ENCODE measurements around the gene GSE1. TPM values are rescaled to one million over a fixed set of nuclear protein-coding genes. Genes with fewer than 3 reads are reported as not detected.

GSE1 gene
- total RNA-seq, 6 experiments from 2014 or later: 30.0 to 48.0 (median 38.8) TPM

DNA sequence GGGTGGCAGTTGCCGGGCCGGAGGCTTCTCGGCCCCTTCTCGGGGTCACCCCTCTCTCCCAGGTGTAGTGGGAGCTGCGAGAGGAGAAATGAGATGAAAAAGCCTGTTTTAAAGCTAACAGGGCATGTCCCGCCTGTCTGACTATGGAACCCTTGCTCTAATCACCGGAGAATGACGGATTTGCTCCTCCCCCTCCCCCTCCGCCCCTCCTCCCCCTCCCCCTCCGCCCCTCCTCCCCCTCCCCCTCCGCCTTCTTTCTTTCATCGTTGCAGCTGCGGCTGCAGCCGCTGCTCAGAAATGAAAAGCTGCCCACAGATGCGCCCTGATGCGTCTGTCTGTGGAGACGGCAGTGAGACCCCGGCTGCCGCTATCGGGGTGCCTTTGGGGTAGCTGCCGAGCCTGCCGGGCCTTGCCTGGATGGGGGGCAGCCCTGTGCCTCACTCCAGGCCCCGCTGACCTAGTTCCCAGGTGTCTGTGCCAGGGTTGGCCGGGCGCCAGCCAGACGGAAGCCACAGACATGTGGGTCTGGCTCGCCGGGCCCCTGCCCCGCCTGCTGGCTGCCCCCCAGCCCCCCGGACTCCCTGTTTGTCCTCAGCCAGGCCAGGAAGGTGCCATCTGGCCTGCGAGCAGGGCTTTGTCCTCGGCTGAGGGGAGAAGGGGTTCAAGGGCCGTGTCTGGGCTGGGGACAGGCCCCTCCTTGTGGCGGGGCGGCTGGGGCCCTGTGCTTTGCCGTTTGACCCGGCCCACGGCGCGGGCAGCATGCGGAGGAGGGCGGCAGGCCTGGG, 37.9 kb downstream of the GSE1 start:
- peak overlapping the region in 1 of 3 donors; percentile 24 for H3K27ac ChIP-seq
- peaks cover 0 to 16% (median 3%) of the 10 kb centered on the region in 4 donors for H3K4me1 ChIP-seq
- DNase-seq: peak; percentile 64 to 79 (median 75)

DNA sequence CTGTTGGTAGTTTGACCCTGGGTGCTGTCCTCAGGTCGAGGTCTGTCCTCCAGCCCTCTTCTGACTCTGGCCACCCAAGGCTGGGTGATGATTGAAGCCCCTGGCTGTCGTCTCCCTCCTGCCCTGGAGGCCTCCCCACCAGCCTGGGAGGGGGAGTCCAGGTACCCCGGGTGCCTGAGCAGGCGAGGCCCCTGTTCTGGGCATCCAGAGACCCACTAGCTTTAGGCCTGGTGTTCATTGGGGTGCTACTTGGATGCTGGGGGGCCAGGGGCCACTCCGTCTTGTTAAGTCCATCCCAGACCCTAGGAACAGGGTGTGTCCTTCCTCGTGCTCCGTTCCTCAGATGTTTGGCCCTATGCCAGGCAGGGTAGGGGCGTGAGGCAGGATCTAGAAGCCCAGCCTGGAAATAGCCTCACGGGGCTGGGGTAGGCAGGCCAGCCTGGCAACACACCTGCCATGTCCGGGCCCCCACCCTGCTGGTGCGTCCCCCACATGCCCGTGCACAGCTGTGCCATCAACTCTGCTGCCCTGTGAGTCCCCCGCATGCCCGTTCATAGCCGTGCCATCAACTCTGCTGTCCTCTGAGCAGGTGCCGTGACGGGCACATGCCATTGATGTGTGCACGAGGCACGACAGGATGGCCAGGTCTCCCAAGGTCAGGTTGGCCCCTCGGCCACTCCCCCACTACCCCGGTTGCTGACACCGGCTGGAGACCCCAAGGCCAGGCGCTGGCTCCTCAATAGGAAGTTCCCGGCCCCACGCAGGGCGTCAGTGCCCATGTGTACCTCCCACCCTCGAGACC, 38.7 kb downstream of the GSE1 start:
- H3K9me3 ChIP-seq: no peaks in the 10 kb centered on the region
- TF ChIP-seq POLR2A (IDR thresholded peaks at IDR 0.05): no peak
- no peak overlapping the region for H3K4me3 ChIP-seq
- intact Hi-C loops (cut with DNase I): loop anchor here in 1 of 2 donors (10.0 kb wide), 1 partner anchor 63 kb away; no protein-coding TSS in a partner anchor
- 39% methylated on average over 3 of the region's 27 CpGs for WGBS (ENCODE audit: insufficient coverage, low coverage, low lambda C conversion rate, missing lambda C conversion rate)
- H3K27me3 ChIP-seq: no peaks in the 10 kb centered on the region
- peak overlapping the region in 1 of 3 donors; percentile 24 for H3K27ac ChIP-seq
- ATAC-seq: peak in 3 of 4 donors; percentile 2 to 3 (median 2)
- H3K4me1 ChIP-seq: peaks cover 0 to 16% (median 3%) of the 10 kb centered on the region in 4 donors
- DNase-seq: no peak
- peaks cover 0 to 45% (median 7%) of the 10 kb centered on the region in 4 donors for H3K36me3 ChIP-seq

More for the DNA sequence above, 37.9 kb downstream of the GSE1 start:
- ATAC-seq: peak; percentile 47 to 68 (median 60)
- H3K36me3 ChIP-seq: peaks cover 0 to 37% (median 2%) of the 10 kb centered on the region in 4 donors
- H3K9me3 ChIP-seq: no peaks in the 10 kb centered on the region
- WGBS (ENCODE audit: insufficient coverage, low coverage, low lambda C conversion rate, missing lambda C conversion rate): 41% methylated on average over 23 of the region's 42 CpGs
- TF ChIP-seq POLR2A (IDR thresholded peaks at IDR 0.05): no peak
- TF ChIP-seq, protein P1, sequence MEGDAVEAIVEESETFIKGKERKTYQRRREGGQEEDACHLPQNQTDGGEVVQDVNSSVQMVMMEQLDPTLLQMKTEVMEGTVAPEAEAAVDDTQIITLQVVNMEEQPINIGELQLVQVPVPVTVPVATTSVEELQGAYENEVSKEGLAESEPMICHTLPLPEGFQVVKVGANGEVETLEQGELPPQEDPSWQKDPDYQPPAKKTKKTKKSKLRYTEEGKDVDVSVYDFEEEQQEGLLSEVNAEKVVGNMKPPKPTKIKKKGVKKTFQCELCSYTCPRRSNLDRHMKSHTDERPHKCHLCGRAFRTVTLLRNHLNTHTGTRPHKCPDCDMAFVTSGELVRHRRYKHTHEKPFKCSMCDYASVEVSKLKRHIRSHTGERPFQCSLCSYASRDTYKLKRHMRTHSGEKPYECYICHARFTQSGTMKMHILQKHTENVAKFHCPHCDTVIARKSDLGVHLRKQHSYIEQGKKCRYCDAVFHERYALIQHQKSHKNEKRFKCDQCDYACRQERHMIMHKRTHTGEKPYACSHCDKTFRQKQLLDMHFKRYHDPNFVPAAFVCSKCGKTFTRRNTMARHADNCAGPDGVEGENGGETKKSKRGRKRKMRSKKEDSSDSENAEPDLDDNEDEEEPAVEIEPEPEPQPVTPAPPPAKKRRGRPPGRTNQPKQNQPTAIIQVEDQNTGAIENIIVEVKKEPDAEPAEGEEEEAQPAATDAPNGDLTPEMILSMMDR (IDR thresholded peaks at IDR 0.05): no peak
- H3K4me3 ChIP-seq: no peak overlapping the region
- intact Hi-C loops (cut with DNase I): loop anchor here in 1 of 2 donors (10.0 kb wide), 1 partner anchor 64 kb away; no protein-coding TSS in a partner anchor
- H3K27me3 ChIP-seq: no peaks in the 10 kb centered on the region

DNA sequence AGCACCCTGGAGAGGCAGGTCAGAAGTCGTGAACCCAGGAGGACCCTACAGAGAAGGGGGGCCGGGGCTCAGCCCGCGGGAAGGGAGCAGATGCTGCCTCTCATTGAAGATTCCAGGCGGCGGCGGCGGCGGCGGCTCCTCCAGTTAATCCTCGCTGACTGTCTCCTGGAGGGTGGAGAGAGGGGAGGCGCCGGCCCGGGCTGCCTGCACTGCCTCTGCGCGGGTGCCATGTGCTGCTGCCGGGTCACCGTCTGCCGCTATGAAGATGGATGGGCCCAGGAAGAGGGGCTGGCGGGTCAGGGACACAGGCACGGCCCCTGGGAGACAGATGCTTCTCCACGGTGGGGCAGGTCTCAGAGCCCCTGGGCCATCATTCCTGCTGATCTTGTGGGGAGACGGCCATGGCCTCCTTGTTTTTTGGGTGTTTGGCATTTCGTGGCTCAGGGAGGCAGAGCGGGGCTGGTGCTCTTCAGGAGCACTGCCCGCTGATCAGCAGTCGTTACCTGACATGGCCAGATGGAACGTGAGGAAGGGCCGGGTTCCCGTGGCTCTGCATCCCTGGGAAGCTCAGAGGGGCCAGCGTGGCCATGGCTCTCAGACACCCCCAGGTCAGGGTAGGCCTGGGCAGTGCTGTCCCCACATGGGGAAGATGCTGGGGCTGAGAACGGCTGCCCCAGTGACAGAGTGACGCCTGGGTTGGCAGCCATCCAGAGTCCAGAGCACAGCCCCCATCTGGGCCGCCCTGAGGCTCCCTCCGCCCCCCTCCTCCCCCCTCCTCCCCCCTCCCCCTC, 39.5 kb downstream of the GSE1 start:
- H3K27ac ChIP-seq: no peak overlapping the region
- no peak for TF ChIP-seq POLR2A (IDR thresholded peaks at IDR 0.05)
- TF ChIP-seq, protein P1 (IDR thresholded peaks at IDR 0.05): no peak

DNA sequence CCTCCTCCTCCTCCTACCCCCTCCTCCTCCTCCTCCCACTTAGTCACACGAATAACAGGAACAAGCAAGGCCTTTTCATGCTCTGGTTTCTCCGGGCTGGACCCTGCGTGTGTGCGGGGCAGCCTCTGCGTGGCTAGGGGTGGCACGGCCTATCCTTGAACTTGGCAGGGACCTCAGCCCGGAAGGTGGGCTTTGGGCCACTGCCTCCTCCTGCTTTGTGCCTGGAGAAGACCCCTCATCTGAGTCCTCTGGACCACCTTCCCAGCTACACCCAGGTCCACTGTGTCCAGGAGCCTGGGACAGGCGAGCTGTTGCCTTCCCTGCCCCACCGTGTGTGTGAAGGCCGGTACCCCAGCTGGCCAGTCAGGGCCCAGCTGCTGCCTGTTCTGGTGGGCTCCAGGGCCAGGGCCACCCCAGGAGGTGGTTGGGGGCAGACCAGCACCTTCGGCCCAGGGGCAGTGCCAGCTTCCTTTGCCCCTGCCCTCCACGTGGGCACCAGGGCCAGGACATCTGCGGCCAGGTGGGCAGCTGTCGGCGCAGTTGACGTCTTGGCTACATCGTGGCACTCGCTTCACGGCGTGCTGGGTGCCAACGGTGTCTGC, 40.3 kb downstream of the GSE1 start:
- Histone ChIP-seq H3K9me3 (no peaks in the 10 kb centered on the region), H3K36me3 (peaks cover 0 to 61% (median 14%) of the 10 kb centered on the region in 4 donors), H3K4me3 (no peak overlapping the region), H3K27ac (no peak overlapping the region), H3K27me3 (no peaks in the 10 kb centered on the region), H3K4me1 (peaks cover 0 to 16% (median 3%) of the 10 kb centered on the region in 4 donors)
- intact Hi-C loops (cut with DNase I): loop anchor here in 1 of 2 donors (10.0 kb wide), 1 partner anchor 61 kb away; no protein-coding TSS in a partner anchor
- TF ChIP-seq, protein P1 (IDR thresholded peaks at IDR 0.05): no peak
- TF ChIP-seq POLR2A (IDR thresholded peaks at IDR 0.05): no peak
- DNase-seq (peak in 1 of 3 donors; percentile 55), ATAC-seq (no peak)
- 77% methylated on average over 6 of the region's 21 CpGs for WGBS (ENCODE audit: insufficient coverage, low coverage, low lambda C conversion rate, missing lambda C conversion rate)

More for the DNA sequence above, 39.5 kb downstream of the GSE1 start:
- H3K4me1 ChIP-seq: peaks cover 0 to 16% (median 3%) of the 10 kb centered on the region in 4 donors
- H3K9me3 ChIP-seq: no peaks in the 10 kb centered on the region
- no peak overlapping the region for H3K4me3 ChIP-seq
- ATAC-seq: peak; percentile 22 to 37 (median 36)
- WGBS (ENCODE audit: insufficient coverage, low coverage, low lambda C conversion rate, missing lambda C conversion rate): 68% methylated on average over 14 of the region's 35 CpGs
- intact Hi-C loops (cut with DNase I): loop anchor here in 1 of 2 donors (10.0 kb wide), 1 partner anchor 62 kb away; no protein-coding TSS in a partner anchor
- no peaks in the 10 kb centered on the region for H3K27me3 ChIP-seq
- DNase-seq: peak in 2 of 3 donors; percentile 62 to 70
- peaks cover 0 to 53% (median 11%) of the 10 kb centered on the region in 4 donors for H3K36me3 ChIP-seq

Data from right lobe of liver (tissue), 6 donors.